Endodermal cell (in vitro differentiated cells): ENCODE measurements around the gene ZNF648. TPM values are rescaled to one million over a fixed set of nuclear protein-coding genes. Genes with fewer than 3 reads are reported as not detected.

Experiments
- DNase-seq: peaks from one replicate; pipeline ENCODE4 v3.0.0-alpha.2; 2017
- H3K27ac ChIP-seq: 2 replicates; pipeline ENCODE4 v1.5.1; 2013; ENCODE audit warnings: mild to moderate bottlenecking, low read depth, low read length, moderate library complexity
- H3K27me3 ChIP-seq: 2 replicates; pipeline ENCODE4 v1.6.1; 2013; ENCODE audit warnings: mild to moderate bottlenecking, low read length, moderate library complexity; ENCODE audit not compliant: insufficient read depth, control insufficient read depth, poor library complexity, severe bottlenecking
- H3K36me3 ChIP-seq: 2 replicates; pipeline ENCODE4 v1.7.0; 2013; ENCODE audit warnings: mild to moderate bottlenecking, low read length, moderate library complexity; ENCODE audit not compliant: control insufficient read depth, insufficient read depth
- H3K4me1 ChIP-seq: one replicate; pipeline ENCODE4 v1.7.0; 2013; ENCODE audit warnings: low read length; ENCODE audit not compliant: control insufficient read depth, insufficient read depth
- H3K4me3 ChIP-seq: 2 replicates; pipeline ENCODE4 v1.5.1; 2013; ENCODE audit warnings: mild to moderate bottlenecking, low read length, moderate library complexity
- H3K9ac ChIP-seq: 2 replicates; pipeline ENCODE4 v1.6.1; 2013; ENCODE audit warnings: mild to moderate bottlenecking, low read length, moderate library complexity; ENCODE audit not compliant: poor library complexity, severe bottlenecking; ENCODE audit errors: extremely low read depth
- H3K9me3 ChIP-seq: 2 replicates; pipeline ENCODE4 v1.6.1; 2013; ENCODE audit warnings: mild to moderate bottlenecking, low read length, moderate library complexity; ENCODE audit not compliant: control insufficient read depth
- H3K27ac Mint-ChIP-seq: 2 replicates; pipeline ENCODE4 v1.8.0; 2020; ENCODE audit warnings: mixed read lengths
- H3K27me3 Mint-ChIP-seq: 2 replicates; pipeline ENCODE4 v1.8.0; 2021; ENCODE audit warnings: mild to moderate bottlenecking, mixed read lengths; ENCODE audit not compliant: insufficient read depth
- H3K36me3 Mint-ChIP-seq: 2 replicates; pipeline ENCODE4 v1.8.0; 2020; ENCODE audit warnings: low read depth, mixed read lengths
- H3K4me1 Mint-ChIP-seq: 2 replicates; pipeline ENCODE4 v1.8.0; 2020; ENCODE audit warnings: mixed read lengths
- H3K4me3 Mint-ChIP-seq: 2 replicates; pipeline ENCODE4 v1.8.0; 2020; ENCODE audit warnings: mild to moderate bottlenecking, moderate library complexity, mixed read lengths
- H3K9me3 Mint-ChIP-seq: 2 replicates; pipeline ENCODE4 v1.8.0; 2020; ENCODE audit warnings: mild to moderate bottlenecking, mixed read lengths
- WGBS, 2 experiments: methylation state at CpG; one replicate each; pipeline versions ENCODE4 v1.1.5 to v1.1.7; 2013; ENCODE audit warnings: missing lambda C conversion rate in 2 of 2, mixed read lengths in 1 of 2; ENCODE audit not compliant: insufficient coverage in 1 of 2, insufficient read length in 1 of 2; 5-methylcytosine and 5-hydroxymethylcytosine counted together
- total RNA-seq, 2 donors: library from RNA; stranded (reverse); fragmentation: NEBNext Ultra II Directional in 1 of 2; extraction: Animal tissue kit (Norgen Biotek cat#: 25700) in 1 of 2; gene quantifications; 2 replicates in 1 of 2; 3 replicates in 1 of 2; pipeline ENCODE4 v1.2.1, GENCODE V29; 2021
- TF ChIP-seq, protein P1 (sequence below): fragments of 200-600 bp; sonication (generic); conservative IDR thresholded peaks from 2 replicates; pipeline ENCODE4 v1.5.0; 2021; ENCODE audit warnings: antibody characterized with exemption, mild to moderate bottlenecking

ZNF648 gene
- total RNA-seq, 2 donors from 2014 or later: 0.29 TPM; not detected in 1

DNA sequence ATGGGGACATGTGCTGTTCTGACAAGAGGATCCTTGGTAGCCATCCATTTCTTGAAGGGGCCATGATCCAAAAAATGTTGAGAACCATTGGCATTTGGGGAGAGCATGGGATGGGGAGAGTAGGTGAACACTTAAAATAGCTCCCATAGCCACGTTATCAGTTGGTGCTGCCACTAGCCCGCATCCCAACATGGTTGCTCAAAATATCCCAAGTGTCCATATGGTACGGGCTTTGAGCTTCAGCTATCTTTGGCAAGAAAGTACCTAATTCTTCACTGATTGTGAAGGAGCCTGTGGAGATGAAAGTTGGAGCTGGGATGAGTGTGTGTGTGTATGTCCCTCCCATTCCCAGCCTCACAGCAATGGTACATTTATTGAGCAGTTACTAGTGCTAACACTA, 3.1 kb upstream of the ZNF648 start:
- Histone ChIP-seq H3K9me3 (no peaks in the 10 kb centered on the region), H3K27ac (no peak overlapping the region), H3K4me3 (no peak overlapping the region), H3K9ac (no peak overlapping the region), H3K36me3 (no peaks in the 10 kb centered on the region), H3K27me3 (peaks cover 6% of the 10 kb centered on the region), H3K4me1 (no peaks in the 10 kb centered on the region)
- H3K27ac Mint-ChIP-seq: no peak overlapping the region
- H3K9me3 Mint-ChIP-seq: peaks cover 4% of the 10 kb centered on the region
- H3K4me3 Mint-ChIP-seq: no peak overlapping the region
- TF ChIP-seq, protein P1, sequence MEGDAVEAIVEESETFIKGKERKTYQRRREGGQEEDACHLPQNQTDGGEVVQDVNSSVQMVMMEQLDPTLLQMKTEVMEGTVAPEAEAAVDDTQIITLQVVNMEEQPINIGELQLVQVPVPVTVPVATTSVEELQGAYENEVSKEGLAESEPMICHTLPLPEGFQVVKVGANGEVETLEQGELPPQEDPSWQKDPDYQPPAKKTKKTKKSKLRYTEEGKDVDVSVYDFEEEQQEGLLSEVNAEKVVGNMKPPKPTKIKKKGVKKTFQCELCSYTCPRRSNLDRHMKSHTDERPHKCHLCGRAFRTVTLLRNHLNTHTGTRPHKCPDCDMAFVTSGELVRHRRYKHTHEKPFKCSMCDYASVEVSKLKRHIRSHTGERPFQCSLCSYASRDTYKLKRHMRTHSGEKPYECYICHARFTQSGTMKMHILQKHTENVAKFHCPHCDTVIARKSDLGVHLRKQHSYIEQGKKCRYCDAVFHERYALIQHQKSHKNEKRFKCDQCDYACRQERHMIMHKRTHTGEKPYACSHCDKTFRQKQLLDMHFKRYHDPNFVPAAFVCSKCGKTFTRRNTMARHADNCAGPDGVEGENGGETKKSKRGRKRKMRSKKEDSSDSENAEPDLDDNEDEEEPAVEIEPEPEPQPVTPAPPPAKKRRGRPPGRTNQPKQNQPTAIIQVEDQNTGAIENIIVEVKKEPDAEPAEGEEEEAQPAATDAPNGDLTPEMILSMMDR: no peak
- no peak for DNase-seq
- 89 to 93% methylated on average over 3 of the region's 3 CpGs for WGBS, 2 experiments
- peaks cover 36% of the 10 kb centered on the region for H3K27me3 Mint-ChIP-seq
- peaks cover 6% of the 10 kb centered on the region for H3K4me1 Mint-ChIP-seq
- H3K36me3 Mint-ChIP-seq: no peaks in the 10 kb centered on the region

DNA sequence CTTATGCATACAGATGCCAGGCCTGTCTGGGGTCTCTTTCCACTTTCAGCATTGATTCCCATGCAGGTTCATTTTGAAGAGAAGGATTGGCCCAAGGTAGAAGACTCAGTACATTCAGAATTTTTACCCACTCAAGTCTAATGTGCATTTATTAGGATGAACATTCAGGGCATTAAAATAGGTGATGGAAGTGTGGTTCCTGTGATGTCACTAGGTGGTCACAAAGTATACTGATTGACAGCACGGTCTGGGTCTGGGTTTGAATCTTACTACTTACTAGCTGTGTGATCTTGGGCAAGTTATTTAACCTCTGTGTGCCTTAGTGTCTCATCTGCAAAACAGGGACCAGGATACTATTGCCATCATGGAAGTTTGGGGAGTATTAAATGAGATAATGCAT, 711 bp upstream of the ZNF648 start:
- Histone ChIP-seq H3K4me3 (no peak overlapping the region), H3K27ac (no peak overlapping the region), H3K4me1 (no peaks in the 10 kb centered on the region), H3K27me3 (no peaks in the 10 kb centered on the region), H3K9me3 (no peaks in the 10 kb centered on the region), H3K9ac (no peak overlapping the region), H3K36me3 (no peaks in the 10 kb centered on the region)
- Mint-ChIP-seq H3K4me1 (peaks cover 6% of the 10 kb centered on the region), H3K4me3 (no peak overlapping the region), H3K27me3 (peaks cover 44% of the 10 kb centered on the region), H3K9me3 (peaks cover 4% of the 10 kb centered on the region), H3K36me3 (no peaks in the 10 kb centered on the region), H3K27ac (no peak overlapping the region)
- WGBS, 2 experiments: 98 to 100% methylated on average over 1 of the region's 1 CpG
- DNase-seq: no peak
- TF ChIP-seq, protein P1: no peak

DNA sequence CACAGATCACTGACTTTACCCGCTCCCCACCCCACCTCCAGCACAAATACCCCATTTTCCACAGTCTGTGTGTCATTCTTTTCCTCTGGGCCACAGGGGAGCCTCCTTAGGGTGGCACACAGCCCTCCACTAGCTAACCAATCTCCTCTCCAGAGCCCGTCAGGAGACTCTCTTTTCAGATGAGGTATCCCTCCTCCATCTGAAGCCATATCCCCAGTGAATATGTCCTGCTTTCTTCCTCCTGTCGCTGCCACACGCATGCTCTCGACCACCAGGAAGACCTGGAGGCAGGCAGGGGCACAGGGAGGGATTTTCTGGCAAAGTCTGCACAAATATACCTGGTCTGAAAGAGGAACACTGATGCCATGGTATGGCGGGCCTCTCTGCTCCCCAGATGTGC, 635 bp downstream of the ZNF648 start:
- WGBS, 2 experiments: 91 to 98% methylated on average over 5 to 6 of the region's 6 CpGs
- Mint-ChIP-seq H3K36me3 (no peaks in the 10 kb centered on the region), H3K27me3 (peaks cover 56% of the 10 kb centered on the region), H3K4me3 (no peak overlapping the region), H3K9me3 (peaks cover 6% of the 10 kb centered on the region), H3K27ac (no peak overlapping the region), H3K4me1 (peaks cover 6% of the 10 kb centered on the region)
- Histone ChIP-seq H3K27me3 (no peaks in the 10 kb centered on the region), H3K27ac (no peak overlapping the region), H3K4me3 (no peak overlapping the region), H3K9ac (no peak overlapping the region), H3K9me3 (no peaks in the 10 kb centered on the region), H3K36me3 (no peaks in the 10 kb centered on the region), H3K4me1 (no peaks in the 10 kb centered on the region)
- DNase-seq: no peak
- TF ChIP-seq, protein P1: no peak
